NOMO-1 treated with dmso at 0.1 percent for 144 hours (cell line): ENCODE data around the gene AIFM1.
A peak's percentile ranks its signal among the peaks of the same experiment; 100 is the strongest.

Source experiments
- DNase-seq: peaks from one replicate; lab custom pipeline; 2025; ENCODE audit not compliant: unreplicated experiment; lab: John Stamatoyannopoulos, UW

Gene AIFM1

DNA sequence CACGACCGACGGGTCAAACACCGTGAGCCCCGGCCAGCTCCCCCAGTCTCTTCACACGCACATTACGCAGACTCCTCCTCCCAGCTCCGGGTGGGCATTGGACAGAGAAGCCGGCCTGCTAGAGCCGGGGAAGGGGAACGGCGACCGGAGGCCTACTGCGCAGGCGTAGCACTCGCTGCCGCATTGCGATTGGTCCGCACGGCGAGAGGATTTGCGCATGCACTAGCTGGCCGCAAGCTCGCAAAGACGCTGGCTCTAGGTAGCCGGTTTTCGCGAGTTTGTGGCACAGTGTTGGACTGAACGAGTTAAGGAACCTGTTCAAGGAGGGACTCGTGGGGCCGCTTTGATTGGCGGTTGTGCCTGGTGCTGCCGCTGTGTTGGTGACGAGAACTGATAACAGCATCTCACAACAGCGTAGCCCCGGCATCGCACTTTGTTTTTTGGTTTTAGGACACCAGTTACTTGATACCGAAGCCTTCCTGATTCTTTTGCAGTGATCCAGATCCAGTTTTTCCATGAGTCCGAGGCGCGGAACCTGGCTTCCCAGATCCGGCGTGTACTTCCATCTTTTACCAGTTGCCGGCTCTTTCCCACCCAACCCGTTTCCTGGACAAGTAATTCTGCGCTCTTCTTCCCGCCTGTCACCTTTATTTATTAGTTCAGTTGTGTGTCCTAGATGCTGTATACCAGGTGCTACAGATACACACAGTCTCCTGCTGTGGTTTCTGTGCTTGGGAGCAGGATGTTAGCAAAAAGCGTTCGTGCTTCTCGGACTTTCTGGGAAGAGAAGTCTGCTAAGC, at the start of gene AIFM1:
TSS of gene AIFM1 (minus strand) at position 139 of the 800 bp plus-strand sequence. CDS start 185 bp downstream, outside the sequence.
- peak; percentile 74 for DNase-seq

DNA sequence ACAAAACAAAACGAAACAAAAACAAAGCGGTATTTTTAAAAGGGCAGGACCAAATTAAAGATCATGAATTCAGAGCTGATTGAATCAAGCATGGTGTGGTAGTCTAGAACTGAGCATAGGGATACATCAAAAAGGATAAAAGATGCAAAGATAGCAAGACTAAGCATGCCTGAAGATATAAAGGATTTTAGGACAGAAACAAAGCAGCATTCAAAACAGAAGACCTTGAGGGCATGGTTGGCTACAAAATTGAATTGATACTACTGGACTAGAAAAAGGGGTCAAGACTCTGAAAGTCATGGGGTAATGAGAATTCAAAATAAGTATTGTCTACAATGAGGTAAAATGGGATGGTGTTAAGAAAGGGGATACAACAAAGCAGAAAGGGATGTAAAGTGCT, 47.7 kb upstream of the AIFM1 start:
- DNase-seq, result no peak

DNA sequence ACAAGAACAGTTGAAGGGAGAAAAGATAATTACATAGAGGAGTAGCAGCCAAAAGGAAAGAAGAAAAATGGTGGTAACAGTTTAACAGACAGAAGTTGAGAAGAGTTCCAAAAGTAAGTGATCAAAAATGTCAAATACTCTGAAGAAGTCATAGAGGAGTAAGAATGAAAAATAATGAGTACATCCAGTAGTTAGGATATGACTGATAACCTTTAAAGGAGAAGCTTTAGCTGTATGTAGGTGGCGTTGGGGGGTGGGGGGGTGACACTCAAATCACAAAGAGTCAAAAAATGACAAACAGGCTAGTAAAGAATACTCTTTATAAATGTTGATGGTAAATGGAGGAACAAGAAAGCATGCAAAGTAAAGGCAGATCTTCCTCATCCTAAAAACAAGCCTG, 46.7 kb upstream of the AIFM1 start:
- DNase-seq, result no peak

DNA sequence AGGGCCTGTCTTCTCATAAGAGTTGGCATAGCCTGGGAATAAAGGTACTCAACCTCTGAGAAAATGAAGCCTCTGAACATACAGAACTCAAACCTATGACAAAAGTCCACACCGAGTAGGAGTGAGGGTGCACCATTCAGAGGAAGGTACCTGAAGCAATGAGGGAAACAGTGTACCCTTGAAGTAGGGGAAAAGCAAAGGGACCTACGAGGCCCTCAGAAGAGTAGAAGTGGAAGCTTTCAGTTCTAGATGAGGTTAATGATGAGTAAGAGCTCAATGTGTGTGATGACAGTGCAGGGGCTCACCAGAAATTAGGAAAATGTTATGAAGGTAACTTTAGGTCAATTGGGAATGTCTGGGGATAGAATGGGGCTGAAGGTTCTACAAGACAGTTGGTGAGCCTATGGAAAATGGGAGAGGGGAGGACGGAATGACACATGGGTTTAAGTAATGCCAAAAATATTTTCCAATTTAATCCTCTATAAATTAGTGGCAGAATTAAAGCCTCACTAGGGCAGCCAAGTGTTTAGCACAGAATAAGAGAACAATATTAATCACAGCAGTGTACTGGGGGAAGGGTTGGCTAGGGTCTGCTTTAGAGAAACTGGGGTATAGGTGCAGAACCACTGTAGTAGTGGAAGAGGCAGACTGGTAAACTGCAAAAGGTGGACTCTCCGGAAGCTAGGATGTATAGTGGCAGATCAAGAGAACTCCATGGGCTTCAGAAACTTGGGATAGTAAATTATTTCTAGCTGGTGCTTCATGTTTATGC, 46.0 kb upstream of the AIFM1 start:
- no peak for DNase-seq

DNA sequence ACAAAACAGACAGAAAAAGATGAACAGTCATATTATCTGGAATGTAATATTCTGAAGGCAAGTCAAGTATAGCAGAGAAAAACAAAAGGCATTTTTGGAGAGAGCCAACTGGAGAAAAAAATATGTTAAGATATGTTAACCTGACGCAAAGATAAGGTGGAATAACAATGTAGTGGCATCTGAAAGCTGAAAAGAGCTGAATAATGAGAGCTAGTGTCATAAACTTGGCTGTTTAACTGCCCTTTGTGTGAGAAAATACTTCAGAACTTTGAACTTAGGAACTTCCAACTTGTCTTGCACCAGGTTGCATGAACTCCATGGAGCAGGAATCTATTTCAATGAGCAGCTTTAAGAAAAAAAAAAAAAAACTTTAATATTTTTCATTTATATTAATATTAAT, 39.0 kb upstream of the AIFM1 start:
- no peak for DNase-seq

DNA sequence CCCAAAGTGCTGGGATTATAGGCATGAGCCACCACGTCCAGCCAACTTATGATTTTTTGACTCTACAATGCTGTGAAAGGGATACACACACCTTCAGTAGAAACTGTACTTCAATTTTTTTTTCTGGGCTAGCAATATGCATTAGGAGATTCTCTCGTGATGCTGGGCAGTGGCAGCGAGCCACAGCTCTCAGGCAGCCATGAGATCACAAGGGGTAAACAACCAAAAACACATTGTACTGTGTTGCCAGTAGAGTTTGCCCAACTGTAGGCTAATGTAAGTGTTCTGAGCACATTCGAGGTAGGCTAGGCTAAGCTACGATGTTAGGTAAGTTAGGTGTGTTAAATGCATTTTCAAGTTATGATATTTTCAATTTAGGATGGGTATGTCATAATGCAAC, 31.8 kb upstream of the AIFM1 start:
- DNase-seq, result no peak

DNA sequence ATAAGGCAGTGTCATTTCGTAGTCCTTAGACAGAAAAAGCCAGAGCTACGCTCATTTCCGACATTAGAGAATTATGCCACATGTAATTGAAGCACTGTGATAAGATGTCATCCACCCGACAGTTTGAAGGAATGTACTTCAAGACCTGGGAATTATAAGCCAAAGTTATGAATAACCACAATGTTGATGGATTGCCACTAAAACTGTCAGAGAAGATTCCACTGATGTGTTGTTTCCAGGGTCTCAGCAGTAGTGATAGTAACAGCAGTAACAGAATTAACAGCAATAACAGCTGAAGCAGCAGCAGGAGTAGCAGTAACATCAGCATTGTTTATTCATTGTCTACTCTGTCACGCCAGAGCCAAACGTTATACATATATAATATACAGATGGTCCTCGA, 30.8 kb upstream of the AIFM1 start:
- no peak for DNase-seq

DNA sequence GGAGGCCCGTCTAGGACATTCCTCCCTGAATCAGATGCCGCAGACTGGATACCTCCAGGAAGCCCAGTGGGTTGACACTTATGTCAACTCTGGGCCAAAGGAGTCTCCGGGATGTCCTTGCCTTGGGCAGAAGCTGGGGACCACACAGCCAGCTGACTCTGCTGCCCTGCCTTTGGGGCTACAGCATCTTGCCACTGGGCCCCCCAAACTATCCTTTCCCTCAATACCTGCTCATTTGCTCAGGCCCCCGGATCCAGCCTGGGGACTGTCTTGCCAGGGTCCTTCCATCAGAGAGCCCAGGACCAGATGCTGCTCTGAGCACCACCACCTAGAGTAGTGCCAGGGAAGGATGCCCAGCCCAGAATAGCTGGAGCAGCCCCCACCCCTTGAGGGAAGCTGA, 25.2 kb upstream of the AIFM1 start:
- no peak for DNase-seq

DNA sequence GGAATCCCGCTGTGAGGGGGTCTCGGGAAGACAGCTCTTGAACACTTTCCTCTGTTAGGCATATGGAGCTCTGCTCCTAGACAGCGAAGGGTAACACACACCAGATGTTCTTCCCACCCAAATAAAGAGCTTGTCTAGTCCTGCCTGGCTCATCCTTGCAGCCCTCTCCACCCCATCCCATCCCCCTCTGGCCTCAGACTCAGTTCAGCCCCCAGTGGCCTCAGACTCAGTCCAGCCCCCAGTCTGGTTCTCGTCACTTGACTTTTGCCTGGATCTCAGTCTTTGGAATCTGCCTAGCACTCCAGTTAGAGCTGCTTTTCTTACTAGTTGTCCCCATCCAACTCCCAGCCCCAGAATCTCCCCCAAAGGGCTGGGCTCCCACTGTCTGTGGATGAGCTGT, 21.0 kb upstream of the AIFM1 start:
- no peak for DNase-seq

DNA sequence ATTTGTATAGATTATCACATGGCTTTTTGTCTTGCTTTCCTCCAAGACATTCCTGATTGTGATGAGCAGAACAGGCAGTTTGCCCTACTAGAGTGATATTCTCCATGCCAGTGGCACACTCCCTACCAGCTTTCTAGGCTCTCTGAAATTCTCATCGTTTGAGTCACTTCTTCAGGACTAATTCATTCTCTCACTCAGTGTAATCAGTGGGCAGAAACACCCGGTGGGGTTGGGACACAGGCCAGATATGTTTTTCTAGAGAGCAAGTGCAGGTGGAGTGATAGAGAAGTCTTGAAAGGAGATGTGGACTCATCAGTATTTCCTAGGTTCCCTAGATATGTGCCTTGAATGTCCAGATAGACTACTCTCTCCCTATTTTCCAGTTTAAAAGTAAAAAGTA, 19.2 kb upstream of the AIFM1 start:
- DNase-seq, result no peak

DNA sequence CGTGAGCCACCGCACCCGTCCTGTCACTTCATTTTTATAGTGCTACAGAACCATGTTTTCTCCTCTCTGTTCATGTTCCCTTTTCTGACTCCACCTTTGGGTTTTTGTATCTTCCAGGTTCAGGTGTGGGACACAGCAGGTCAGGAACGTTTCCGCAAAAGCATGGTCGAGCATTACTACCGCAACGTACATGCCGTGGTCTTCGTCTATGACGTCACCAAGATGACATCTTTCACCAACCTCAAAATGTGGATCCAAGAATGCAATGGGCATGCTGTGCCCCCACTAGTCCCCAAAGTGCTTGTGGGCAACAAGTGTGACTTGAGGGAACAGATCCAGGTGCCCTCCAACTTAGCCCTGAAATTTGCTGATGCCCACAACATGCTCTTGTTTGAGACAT, 18.5 kb upstream of the AIFM1 start:
- DNase-seq, result no peak

DNA sequence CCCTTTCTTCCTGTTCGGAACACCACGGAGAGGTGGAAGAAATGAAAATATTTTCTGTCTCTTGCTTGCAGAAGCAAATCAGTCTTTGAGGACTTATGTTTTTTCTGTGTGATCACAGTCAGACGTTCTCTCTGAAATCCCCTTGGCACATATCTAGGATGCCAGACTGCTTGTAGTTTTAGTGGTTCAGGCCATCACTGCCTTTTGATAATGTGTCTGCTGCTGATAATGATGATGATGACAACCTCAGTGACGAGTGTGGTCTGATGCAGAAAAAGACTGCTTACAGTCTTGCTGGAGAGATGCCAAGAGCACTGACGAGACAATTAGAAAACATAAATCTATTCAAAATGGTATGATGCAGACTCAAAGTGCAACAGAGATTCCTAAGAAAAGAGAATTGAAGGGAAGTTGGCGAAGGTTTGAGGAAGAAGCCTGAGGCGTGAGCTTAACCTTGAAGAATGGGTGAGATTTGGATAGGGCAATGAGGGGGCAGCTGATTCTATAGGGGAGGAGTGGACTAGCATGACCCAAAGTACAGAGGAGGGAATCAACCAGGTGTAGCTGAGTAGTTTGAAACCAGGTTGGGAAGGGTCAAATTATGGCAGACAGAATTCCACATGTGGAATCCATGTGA, 14.1 kb upstream of the AIFM1 start:
- no peak for DNase-seq

DNA sequence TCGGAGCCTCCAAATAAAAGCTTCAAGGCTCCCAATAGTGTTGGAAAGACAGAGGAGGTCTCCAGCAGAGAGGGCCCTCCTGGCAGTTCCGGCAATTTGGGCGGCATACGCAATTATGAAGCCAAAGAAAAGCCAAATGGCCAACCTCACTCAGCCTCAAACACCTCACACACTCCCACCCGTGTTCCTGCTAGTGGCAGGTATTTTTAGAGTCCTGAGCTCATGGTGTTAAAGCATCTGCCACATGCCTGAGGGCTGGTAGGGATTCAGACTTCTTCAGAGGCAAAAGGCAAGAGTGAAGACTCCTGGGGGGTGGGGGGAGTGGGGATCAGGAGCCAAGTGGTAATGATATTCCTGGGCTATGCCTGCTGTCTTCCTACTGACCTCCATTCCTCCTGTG, 13.5 kb upstream of the AIFM1 start:
- DNase-seq, result no peak

DNA sequence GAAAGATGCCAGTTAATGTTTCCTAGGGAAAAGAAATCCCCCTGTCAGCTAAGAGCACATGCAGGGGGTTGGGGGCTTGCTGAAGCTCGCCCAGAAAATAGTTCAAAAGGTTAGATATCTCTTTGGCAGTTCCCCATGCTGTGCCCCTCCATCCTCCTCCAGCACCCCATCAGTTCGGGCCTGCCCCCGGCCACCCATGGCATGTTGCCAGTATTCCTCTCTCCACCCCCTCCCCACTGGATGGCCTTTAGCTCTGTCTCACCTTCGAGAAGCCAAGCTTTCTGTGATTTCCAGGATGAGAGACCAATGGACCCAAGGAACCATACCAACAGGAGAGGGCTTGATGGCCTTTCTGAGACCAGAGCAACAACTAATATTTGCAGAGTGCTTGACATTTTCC, 11.3 kb upstream of the AIFM1 start:
- no peak for DNase-seq

DNA sequence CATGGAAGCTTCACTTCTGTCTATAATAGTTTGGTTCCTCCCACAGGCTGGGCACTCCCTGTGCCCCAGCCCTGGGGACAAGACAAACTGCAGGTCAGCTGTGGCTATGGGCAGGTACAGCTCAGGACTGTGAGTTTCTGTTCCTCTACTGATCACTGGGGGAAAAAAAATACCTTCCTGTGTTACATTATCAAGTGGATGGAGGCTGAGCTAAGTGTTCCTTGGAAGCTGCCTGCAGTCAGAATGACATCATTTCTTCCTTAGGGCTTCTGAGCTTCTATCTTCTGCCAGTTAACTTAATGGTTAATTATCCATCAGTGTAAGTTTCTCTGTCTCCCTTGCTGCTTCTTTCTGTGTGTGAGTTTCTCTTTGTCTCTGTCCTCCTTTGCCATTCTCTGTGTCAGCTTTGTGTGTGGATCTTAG, 10.7 kb upstream of the AIFM1 start:
- peak; percentile 18 for DNase-seq

DNA sequence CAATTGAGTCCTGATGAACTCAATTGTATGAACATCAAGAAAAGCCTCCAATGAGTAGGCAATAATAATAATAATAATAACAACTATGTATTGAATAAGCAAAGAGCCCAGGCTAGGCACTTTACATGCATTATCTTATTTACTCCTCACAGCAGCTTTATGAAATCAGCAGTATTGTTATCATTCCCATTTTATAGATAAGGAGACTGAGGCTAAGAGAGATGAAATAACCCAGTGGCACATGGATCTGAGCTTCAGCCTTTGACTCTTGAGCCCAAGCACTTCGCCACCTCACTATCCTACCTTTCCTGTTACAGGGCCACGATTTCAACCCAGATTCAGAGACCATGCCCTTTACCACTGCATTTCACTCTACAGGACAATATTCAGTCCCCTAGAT, 9.3 kb upstream of the AIFM1 start:
- DNase-seq, result no peak

DNA sequence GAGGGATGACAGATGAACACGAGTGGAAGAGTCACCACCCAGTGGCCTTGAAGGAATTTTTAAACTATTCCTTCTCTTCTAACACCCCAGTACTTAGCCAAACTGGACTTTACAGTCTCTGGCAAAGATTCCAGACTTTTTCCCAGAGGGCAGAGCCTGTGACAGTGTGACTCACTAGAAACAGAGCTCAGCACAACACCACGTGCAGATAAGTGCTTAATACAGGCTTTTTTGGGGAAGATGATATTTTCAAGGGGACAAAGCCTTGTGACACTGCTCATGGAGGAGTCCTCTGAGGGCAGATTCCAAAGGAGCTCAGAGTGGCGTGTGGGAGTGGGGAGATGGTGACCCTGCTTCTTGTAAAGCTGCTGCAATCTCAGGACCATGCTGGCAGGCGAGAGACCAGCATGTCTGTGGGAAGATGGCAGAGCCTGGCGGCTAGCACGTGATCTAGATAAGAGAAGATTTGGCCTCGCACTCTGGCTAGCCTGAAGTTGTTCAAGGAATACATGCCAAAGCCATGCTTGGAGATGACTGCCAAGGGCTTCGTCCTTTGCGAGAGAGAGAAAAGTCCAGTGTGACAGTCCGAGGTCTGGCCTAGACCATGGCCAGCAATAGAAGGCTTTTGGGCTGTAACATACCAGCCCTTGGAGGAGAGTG, 8.5 kb upstream of the AIFM1 start:
- no peak for DNase-seq

DNA sequence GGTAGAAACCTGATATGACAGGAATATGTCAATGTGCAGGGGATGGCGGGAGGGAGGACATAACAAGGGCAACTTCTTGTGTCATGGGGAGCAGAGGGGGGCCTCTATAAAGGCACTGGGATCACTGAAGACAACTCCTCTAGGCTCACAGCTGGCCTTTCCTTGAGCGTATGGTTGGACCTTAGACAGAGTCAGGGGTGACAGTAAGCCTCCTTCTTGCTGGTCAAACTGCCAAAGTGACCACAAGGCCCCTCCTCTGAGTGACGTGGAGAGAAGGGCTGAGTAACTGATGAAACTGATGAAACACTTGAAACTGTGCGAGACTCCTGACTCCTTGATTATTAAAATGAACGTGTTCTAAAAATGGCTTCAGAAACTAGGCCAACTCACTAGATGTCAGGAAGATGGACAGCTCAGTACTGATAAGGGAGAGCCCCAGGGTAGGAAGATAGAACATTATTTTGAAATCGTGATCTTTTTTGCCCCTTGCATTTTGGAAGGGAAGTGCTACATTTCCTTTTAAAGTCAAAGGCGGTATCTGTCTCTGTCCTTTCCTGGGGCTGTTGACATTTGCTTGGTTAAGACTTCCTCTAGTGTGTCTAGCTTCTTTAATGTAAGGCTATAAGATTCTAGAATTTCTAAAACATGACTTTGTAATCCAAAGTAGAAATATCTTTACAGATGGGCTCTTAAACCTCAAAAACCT, 7.7 kb upstream of the AIFM1 start:
- peak; percentile 50 for DNase-seq

DNA sequence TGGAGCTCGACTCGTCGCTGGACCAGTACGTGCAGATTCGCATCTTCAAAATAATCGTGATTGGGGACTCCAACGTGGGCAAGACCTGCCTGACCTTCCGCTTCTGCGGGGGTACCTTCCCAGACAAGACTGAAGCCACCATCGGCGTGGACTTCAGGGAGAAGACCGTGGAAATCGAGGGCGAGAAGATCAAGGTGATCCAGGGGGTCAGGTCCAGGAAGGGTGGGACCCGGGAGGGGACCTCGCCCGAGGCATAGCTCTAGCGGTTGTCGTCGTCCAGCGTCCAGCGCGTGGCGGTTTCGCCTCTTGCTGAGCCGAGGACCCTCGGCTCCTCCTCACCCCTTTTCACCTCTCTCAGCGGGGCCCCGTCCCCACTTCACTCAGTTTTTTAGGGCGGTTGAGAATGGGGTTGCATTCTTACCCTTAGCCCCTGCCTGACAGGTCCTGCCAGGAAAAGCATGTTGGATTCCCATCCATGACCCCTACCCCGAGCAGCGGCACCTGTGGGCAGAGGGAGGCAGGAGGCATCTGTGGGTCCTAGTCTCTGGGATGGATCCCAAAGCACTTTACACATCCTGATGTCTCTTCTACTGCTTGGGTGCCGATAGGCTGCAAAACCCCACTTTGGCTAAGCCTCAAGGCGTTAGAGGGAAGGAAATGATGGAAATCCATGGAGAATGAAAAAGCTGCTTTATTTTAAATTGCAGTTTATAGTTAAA, 6.6 kb upstream of the AIFM1 start:
- no peak for DNase-seq

DNA sequence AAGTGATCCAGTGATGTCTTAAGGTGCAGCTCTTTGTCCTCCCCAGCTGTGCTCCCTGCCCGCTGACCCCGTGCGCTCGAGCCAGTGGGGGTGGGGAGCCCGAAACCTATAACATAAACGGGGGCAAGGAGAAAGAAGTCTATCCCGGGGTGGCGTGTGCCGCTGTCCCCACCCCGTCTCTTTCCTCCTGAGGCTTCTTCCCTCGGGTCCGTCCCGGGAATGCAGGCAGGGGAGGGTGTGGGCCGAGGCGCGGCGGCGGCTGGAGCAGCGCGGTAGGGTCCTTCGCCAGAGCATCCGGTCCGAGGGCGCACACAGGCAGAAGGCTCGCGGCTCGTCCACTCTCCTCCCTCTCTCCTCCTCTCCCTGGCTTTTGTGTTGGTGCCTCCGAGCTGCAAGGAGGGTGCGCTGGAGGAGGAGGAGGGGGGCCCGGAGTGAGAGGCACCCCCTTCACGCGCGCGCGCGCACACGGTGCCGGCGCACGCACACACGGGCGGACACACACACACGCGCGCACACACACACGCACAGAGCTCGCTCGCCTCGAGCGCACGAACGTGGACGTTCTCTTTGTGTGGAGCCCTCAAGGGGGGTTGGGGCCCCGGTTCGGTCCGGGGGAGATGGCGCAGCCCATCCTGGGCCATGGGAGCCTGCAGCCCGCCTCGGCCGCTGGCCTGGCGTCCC, 5.9 kb upstream of the AIFM1 start, which contains the start of gene RAB33A:
TSS of gene RAB33A (plus strand) at position 517 of the 681 bp plus-strand sequence. CDS start at position 618, 101 bp downstream.
- no peak for DNase-seq
